Heart left ventricle (tissue), 13 donors: ENCODE measurements around the gene CHMP4B.
"Not testable (repeated sequence)": the region's sequence is repeated elsewhere in the genome, so short reads cannot be mapped to it uniquely, and the experiment has no call there.

ENCODE experiments used
- CTCF ChIP-seq, 12 donors: fragments of 200-600 bp; sonication (generic) in 4 of 12; IDR thresholded peaks; one replicate each; pipeline versions ENCODE4 v1.5.0 to v1.8.0; 2018 to 2022; ENCODE audit warnings: antibody characterized with exemption in 12 of 12, mild to moderate bottlenecking in 5 of 12
- POLR2A ChIP-seq, 2 donors: fragments of 450-650 bp; IDR thresholded peaks; one replicate each; pipeline ENCODE4 v1.6.1; 2017; ENCODE audit warnings: antibody characterized with exemption in 2 of 2, mild to moderate bottlenecking in 2 of 2, moderate library complexity in 2 of 2
- donor health status: ischemic (EF 13 %, LVEDD 7.1; RV severe dilation, severe dysfunction).
- donor health status: DM: no; HTN: yes; CAD: no.
- donor health status: DM: no; HTN: no; CAD: no.
- donor health status: ischemic (EF 25% LVEDD 6.9; RV normal size, moderate dysfunction).
- donor health status: ischemic (EF 25% LVEDD 5.7; RV mildly dilated, moderate dysfunction).
- donor health status: ischemic (EF 35%, LVEDD 5.7; RV mildly dilated, moderate dysfunction).
- donor health status: nonischemic (EF 11% LVEDD 7.7; RV severe dilation, severe dysfunction).
- donor health status: DM: yes; HTN: yes; CAD: no.
- donor health status: PGD.
- donor health status: ischemic (EF 29% LVEDD 5.4; RV normal size, mild dysfunction).
- donor health status: nonischemic (EF 23%, LVEDD 6.1; RV moderate dilation, normal function).

- TF ChIP-seq POLR2A, CTCF (IDR thresholded peaks at IDR 0.05): not testable (repeated sequence)
Observed at GRCh38 chr20:33792598-33792989, 18.6 kb upstream of the CHMP4B start.
